HG03469 (cell line): ENCODE results near the gene MSS51.

Source experiments
- ATAC-seq: cut with Tn5 transposase; IDR thresholded peaks from one replicate; pipeline ENCODE4 v1.9.1; 2021; ENCODE audit warnings: mild to moderate bottlenecking, moderate library complexity, moderate number of reproducible peaks; ENCODE audit not compliant: unreplicated experiment

MSS51 gene

DNA sequence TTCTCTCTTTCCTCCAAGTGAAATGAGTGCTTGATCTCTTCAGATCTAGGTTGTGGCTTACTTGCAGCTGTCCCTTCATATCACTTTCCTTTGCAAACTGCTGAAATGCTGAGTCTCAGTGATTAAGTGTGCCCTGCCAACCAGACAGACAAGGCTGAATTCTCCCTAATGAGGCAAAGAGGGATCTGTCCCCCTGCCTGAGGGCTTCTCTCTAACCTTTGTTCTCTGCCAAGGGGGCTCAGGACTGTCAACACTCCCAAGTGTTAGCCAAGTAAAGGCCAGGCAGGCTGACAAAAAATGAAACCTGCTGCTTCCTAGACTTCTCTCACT lies at the start of gene MSS51:
Gene MSS51, minus strand, starts transcription at position 24 of the 330 bp plus-strand sequence. CDS start 5,277 bp downstream, outside the sequence.
- no peak for ATAC-seq

DNA sequence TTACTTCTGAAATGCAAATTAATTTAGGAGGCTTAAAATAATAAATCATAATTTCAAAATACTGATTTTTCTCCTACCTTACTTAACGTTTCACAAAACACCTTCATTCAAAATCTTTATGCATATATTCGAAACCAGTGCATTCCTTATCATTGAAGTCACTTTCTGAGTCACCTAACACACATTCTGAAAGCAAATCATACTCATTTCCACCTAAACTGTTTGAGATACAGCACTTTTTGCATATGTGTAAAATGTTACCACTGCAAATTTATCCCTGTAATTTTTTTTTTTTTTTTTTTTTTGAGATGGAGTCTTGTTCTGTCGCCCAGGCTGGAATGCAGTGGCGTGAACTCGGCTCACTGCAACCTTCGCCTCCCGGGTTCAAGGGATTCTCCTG lies 46.8 kb upstream of the MSS51 start:
- no peak for ATAC-seq

DNA sequence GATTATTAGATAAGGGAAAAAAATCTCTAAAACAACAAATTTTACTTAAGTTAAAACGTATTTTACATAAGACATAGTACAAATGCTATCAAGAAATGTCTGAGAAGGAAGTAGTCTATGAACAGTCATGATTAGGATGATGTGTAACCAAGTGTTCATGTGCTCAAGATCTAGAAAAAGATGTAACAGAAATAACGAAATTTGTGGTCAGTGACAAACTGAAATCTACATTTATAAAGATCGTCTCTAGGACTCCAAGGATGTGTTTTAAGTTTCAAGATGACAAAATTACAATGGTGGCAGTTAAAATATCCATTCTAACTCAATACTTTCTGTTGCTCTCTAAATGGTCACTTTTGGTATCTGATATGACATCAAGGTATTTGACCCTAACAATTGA lies 45.3 kb upstream of the MSS51 start:
- no peak for ATAC-seq

- no peak for ATAC-seq
These were observed 37.9 kb upstream of the MSS51 start for GRCh38 chr10:73471226-73471625.

DNA sequence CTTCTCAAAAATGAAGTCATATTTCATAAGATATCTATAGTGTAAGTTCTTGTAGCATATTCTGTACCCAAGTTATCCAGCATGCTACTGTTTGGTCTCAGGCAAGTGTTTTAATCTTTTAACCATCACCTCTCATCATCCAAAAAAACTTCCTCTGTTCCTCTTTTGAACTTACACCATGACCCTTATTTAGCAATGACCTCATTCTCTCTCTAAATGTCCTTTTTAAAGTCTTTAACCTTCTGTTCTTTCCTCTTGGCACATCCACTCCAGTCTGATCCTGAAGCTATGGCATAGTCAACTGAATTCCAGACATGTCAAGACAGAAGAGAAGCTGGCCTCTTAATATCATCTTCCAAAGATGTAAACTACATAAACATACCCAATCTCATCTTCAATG lies 36.2 kb upstream of the MSS51 start:
- no peak for ATAC-seq

DNA sequence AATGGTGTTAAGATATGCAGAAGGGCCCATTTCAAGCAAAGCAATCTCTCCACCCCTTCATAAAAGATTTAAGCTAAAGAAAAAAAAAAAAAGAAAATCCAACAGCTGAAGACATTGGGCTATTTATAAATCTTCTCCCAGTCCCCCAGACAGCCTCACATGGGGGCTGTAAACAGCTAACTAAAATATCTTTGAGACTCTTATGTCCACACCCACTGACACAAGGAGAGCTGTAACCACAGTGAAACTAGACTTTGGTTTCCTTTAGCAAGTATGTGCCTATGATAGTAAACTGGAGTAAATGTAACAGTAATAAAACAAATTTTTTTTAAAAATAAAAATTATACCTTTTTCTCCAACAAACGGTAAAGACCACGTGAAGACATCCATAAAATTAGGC lies 33.8 kb upstream of the MSS51 start:
- no peak for ATAC-seq

- no peak for ATAC-seq
These were observed 32.8 kb upstream of the MSS51 start for GRCh38 chr10:73465978-73466726.

DNA sequence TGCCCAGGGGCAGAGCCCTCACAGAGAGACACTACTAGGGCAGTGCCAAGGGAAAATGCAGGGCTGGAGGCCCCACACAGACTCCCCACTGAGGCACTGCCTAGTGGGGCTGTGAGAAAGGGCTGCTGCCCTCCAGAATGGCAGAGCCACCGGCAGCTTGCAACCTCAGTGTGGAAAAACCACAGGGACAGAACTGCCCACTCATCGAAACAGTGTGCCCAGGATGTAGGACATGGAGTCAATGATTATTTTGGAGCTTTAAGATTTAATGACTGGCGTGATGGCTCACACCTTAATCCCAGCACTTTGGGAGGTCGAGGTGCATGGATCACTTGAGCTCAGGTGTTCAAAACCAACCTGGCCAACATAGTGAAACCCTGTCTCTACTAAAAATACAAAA lies 27.5 kb upstream of the MSS51 start:
- no peak for ATAC-seq

DNA sequence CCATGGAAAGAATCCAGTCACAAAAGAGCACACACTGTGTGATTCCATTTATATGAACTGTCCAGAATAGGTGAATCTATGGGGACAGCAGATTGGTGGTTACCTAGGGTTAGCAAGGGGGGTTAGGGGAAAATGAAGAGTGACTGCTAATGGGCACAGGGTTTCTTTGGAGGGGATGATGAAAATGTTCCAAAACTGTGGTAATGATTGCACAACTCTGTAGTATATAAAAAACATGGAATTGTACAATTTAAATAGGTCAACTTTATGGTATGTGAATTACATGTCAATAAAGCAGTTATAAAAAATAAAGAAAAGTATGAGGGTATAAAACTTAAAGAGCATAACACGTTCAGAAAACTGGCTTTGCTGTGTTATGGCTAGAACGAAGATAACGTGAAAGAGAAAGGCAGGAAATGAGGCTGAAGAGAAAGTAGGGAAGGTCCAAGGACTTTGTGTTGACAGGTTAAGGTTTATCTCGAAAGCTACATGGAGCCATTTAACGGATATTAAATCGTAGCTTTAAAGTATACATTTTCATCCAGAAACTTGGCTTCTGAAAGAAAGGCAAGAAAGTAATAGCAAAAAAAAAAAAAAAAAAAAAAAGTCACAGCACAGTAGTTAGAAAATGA lies 26.4 kb upstream of the MSS51 start:
- ATAC-seq: no peak

- no peak for ATAC-seq
These were observed 23.0 kb upstream of the MSS51 start for GRCh38 chr10:73456187-73456890.

- ATAC-seq: no peak
These were observed 15.8 kb upstream of the MSS51 start for GRCh38 chr10:73449113-73449512.

DNA sequence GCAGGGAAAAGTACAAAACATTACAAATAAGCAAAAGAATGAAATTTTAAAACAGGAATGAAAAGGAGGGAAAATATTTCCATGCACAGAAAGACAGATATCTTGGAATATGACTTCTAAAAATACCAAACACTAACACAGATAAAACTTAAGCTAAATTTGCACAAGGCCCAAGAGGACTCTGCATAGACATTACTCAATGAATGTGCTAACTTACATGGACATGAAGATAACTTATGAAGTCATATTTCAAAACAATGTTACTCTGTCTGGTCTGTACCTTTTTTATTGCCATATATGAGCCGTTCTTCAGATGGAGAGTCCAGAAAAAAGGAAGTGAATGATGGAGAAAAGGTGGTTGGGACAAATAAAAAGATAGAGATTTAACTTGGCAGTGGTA lies 15.0 kb upstream of the MSS51 start:
- no peak for ATAC-seq

- no peak for ATAC-seq
These were observed 13.6 kb upstream of the MSS51 start for GRCh38 chr10:73446926-73447325.

DNA sequence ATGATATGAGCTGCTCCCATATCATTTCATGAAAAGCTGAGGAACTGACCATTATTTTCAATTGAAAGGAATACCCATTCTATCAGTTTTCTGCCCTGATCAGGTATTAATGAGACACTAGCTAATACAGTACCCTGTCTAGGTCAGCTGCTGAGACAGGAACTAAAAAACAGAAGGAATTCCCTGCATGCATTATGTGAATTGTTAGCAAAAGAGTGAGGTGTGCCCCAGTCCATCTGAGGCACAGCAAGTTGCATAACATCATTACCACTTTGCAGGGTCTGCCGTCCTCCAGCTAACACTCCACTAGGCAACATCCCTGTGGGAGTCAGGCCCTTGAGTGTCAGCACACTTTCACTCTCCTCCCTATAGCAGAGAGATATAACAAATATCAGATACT lies 11.1 kb upstream of the MSS51 start:
- ATAC-seq: no peak

GRCh38 chr10:73439605-73440312 lies 6.4 kb upstream of the MSS51 start:
- ATAC-seq: no peak

DNA sequence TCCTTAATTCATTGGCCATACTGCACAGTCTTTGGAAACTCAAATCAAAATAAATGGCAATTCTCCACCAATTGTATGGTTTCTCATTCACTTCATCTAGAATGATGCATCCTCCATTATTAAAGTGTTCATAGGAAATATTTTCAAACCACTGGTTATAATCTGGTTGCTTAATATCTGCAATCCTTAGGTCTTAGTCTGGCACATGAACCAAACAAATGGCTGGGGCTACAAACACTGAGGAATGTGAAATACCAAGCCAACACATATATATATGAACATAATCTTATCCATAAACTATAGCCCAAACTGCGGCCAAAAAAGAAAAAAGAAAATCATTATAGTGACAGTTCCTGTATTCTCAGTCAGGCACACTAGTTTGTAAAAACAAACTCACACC lies 5.7 kb upstream of the MSS51 start:
- no peak for ATAC-seq

DNA sequence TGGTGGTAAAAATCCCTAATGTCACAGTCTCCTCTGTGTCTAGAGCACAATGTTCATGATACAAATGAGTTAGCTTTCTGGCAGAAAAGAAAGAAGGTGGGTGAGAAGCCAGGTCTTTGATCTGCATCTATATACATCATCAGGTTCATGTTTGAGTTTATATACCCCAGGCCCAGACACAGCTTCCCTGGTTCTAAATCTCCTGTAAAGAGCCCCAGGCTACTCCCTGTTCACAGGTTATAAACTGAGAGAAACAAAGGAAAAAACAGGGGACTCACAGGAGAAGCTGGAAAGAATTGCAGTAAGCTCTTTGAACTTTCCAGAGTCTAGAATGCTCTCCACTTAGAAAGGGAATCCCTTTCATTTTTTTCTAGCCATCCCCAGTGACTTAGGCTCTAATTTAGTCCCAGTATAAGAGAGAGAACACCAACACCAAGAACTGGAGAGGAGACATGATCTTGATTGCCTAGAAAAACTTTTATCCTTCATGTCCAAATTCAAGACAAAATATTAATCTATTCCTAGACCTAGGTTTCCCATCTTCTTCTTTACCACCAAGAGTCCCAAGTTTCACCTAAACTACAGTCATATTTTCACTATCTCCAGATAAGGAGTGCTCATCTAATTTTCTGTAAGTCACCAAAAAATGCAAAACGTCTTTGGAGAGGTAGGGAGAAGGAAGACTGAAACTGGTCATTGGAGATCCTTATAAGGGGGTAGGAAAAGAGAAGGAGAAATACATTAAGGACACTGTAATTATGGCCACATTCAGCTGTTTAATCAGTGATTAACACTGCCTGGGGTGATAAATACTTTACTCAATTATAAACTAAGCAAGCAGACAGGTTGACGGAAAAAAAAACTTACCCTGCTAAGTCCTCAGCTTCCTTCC lies 469 bp downstream of the MSS51 start:
- ATAC-seq: no peak

- ATAC-seq: no peak
These were observed 7.0 kb downstream of the MSS51 start for GRCh38 chr10:73426318-73426717.

DNA sequence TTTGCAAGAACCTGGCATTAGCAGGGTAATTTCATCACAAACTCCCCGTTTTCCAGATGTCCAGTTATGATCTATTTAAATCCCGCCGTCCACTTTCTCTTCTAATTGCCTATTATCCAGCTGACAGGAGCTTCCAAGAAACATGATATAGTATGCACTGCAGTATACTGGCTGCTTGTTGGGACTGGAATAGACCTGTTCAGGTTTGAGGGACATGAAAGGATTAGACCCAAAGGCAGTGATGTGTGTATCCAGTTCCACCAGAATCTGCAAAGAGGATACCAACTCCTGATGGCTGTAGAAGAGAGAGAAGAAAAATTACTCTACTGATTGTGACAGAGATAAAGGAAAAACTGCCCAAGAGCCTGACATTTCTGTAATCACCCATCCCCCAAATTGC lies 8.9 kb downstream of the MSS51 start:
- ATAC-seq: no peak

- no peak for ATAC-seq
These were observed 10.1 kb downstream of the MSS51 start for GRCh38 chr10:73423309-73423708.

- ATAC-seq: no peak
These were observed 16.8 kb downstream of the MSS51 start for GRCh38 chr10:73416571-73416970.
